OCI-LY7 (cell line): ENCODE measurements around the gene RAD50.

Experiments used
- CTCF ChIP-seq: fragments of 200-600 bp; sonication (generic); conservative IDR thresholded peaks from 2 replicates; pipeline ENCODE4 v1.5.1; 2014; ENCODE audit warnings: mild to moderate bottlenecking, antibody characterized with exemption, low read length, moderate library complexity, mixed read lengths
- EZH2phosphoT487 ChIP-seq: fragments of 200-600 bp; sonication (generic); IDR thresholded peaks from 2 replicates; pipeline ENCODE4 v1.6.1; 2018; ENCODE audit warnings: low read depth, borderline replicate concordance, mild to moderate bottlenecking, mixed run types, antibody characterized with exemption, low read length, moderate library complexity, mixed read lengths

GRCh38 chr5:132566657-132567056, 9.9 kb downstream of the RAD50 start:
- TF ChIP-seq CTCF (no peak), EZH2phosphoT487 (no peak)
